GM12878 (cell line): ENCODE measurements around the gene KLRG1.

ENCODE experiments used
- BMI1 ChIP-seq: fragments of 450-650 bp; IDR thresholded peaks from 2 replicates; pipeline ENCODE4 v1.6.1; 2016; ENCODE audit warnings: mild to moderate bottlenecking, moderate library complexity, borderline replicate concordance
- CEBPB ChIP-seq, 2 experiments: fragments of 150-350 bp in 1 of 2; IDR thresholded peaks; 2 replicates each; pipeline ENCODE4 v1.6.1; 2012 to 2014; ENCODE audit warnings: low read depth in 2 of 2, low read length in 2 of 2, borderline replicate concordance in 1 of 2, inconsistent platforms in 1 of 2
- CTCF ChIP-seq, 3 experiments: IDR thresholded peaks in 2 of 3; conservative IDR thresholded peaks in 1 of 3; 2 replicates each; pipeline ENCODE4 v1.5.1; 2011; ENCODE audit warnings: low read depth in 3 of 3, low read length in 3 of 3, mild to moderate bottlenecking in 3 of 3, control low read depth in 2 of 3, moderate library complexity in 2 of 3, inconsistent platforms in 1 of 3, mixed read lengths in 1 of 3; ENCODE audit not compliant: control insufficient read depth in 2 of 3, insufficient read depth in 1 of 3; ENCODE audit errors: extremely low read depth in 1 of 3
- NBN ChIP-seq: fragments of 450-650 bp; IDR thresholded peaks from 2 replicates; pipeline ENCODE4 v1.6.1; 2016
- NRF1 ChIP-seq: conservative IDR thresholded peaks from 2 replicates; pipeline ENCODE4 v1.6.1; 2011; ENCODE audit warnings: mild to moderate bottlenecking, low read depth, low read length, improper control_type of control experiment
- SPI1 ChIP-seq: IDR thresholded peaks from 2 replicates; pipeline ENCODE4 v1.6.1; 2011; ENCODE audit warnings: low read depth, mild to moderate bottlenecking, low read length, moderate library complexity, borderline replicate concordance; ENCODE audit not compliant: insufficient read depth
- TAF1 ChIP-seq: IDR thresholded peaks from 2 replicates; pipeline ENCODE4 v1.6.1; 2011; ENCODE audit warnings: mild to moderate bottlenecking, low read depth, low read length, borderline replicate concordance
- ZNF217 ChIP-seq: fragments of 450-650 bp; IDR thresholded peaks from 2 replicates; pipeline ENCODE4 v1.6.1; 2017; ENCODE audit warnings: antibody characterized with exemption, mild to moderate bottlenecking
- ZNF24 ChIP-seq: fragments of 450-650 bp; IDR thresholded peaks from 2 replicates; pipeline ENCODE4 v1.6.1; 2017; ENCODE audit warnings: antibody characterized with exemption, mild to moderate bottlenecking

- TF ChIP-seq SPI1 (no peak), CTCF (IDR thresholded peaks at IDR 0.05 in 2 of 3, conservative IDR thresholded peaks at IDR 0.05 in 1 of 3; ENCODE audit: control insufficient read depth in 2 of 3, extremely low read depth in 1 of 3, insufficient read depth in 1 of 3, low read depth in 3 of 3, low read length in 3 of 3) (no peak), ZNF217 (no peak), BMI1 (no peak), ZNF24 (no peak), NBN (no peak), NRF1 (no peak), CEBPB (IDR thresholded peaks at IDR 0.05; ENCODE audit: borderline replicate concordance in 1 of 2, low read depth in 2 of 2, low read length in 2 of 2) (no peak), TAF1 (no peak; the same call in 1 of the 2 replicates)
Measured at GRCh38 chr12:8950221-8950527, 39.2 kb upstream of the KLRG1 start.
